HT1080 (cell line): Measurements from ENCODE around the gene DNAI4. TPM values are rescaled to one million over a fixed set of nuclear protein-coding genes. Genes with fewer than 3 reads are reported as not detected.
"Not testable (repeated sequence)": the region's sequence is repeated elsewhere in the genome, so short reads cannot be mapped to it uniquely, and the experiment has no call there.

ENCODE experiments used
- DNase-seq: peaks from one replicate; pipeline ENCODE4 v3.0.0-alpha.2; 2015; ENCODE audit warnings: low read depth
- total RNA-seq: library from RNA; depleted of rRNA; stranded (reverse); fragments of >200 nt; shearing (Covaris generic); gene quantifications from 2 replicates; pipeline ENCODE4 v1.2.3, GENCODE V29; 2014

The DNAI4 gene
- total RNA-seq, 1 experiment from 2014 or later: 0.31 TPM

- peak; percentile 94 for DNase-seq
Measured at GRCh38 chr1:66929999-66930822, 5.6 kb upstream of the DNAI4 start.

DNA sequence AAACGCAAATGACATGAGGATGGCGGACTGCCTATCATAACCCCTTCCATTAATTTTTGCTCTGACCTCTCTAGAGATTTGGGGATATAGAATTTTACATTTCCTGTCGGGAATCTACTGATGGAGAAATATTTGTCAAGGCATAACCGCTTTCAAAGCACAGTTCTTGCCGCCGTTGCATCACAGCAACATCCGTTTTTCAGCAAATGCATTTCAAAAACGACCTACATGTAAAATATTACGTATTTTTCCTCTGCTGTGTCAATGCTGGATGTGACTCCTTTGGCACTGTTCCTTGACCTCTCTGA is 5.0 kb upstream of the DNAI4 start:
- no peak for DNase-seq

DNA sequence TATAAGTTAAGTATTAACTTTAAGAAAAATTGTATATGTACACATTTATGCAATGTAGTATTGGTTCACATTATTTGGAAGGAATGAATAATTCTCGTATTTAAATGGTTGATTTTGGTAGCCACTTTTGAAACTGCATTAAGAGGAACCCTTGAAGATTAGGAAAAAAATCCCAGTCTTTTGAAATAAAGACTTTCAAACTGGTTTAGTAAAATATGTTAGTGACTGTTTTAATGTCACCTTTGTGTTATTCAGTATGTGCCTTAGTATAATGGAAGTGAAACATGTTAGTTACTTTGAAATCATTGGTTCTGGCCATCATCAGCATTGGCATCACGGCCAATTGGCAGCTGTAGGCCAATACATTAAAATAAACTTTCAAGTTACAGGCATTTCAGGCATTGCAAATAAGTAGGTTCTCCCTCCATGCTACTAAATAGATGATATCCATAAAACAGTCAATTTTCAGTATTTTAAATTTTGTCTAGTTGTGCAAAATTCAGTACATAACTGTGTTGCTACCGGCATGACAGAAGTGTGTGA is 4.6 kb upstream of the DNAI4 start:
- no peak for DNase-seq

DNA sequence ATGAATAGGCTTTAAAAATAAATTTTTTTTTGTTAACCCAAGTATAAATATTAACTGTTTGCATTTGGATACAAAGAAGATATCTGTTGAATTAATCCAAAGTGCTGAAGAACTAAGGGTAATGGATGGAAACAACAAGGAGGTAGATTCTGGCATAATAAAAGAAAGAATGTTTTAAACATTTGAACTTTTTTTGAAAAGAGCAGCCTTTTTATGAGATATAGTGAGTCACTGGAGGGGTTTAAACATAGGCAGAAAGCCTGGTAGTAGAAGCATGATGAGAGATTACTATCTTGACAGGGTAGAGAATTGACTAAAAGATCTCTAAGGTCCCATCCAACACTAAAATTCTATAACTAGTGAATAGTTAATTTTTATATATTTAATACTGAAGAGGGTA is 2.9 kb upstream of the DNAI4 start:
- DNase-seq: no peak

GRCh38 chr1:66925944-66926343 is 1.3 kb upstream of the DNAI4 start:
- no peak for DNase-seq

GRCh38 chr1:66925558-66925910 is 878 bp upstream of the DNAI4 start:
- no peak for DNase-seq

- DNase-seq: no peak
Measured at GRCh38 chr1:66920543-66920942, 4.1 kb downstream of the DNAI4 start.

DNA sequence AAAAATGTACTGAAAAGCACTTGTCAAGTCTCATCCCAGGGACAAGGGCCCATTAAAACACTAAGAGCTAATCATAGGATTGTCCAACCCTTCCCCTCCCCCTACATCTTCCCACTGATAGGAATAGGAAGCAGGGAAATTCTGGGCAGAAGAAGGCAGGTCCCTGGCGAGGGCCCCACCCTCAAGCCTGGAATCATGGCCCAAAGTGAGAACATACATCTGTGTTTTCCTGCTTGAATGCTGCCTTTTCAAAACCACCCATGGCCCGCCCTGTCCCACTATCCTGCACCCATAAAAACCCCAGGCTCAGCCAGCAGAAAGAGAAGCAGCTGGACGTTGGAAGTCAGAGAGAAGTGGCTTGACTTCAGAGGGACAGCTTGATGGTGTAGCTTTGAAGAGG is 4.8 kb downstream of the DNAI4 start:
- DNase-seq: no peak

- DNase-seq: no peak
Measured at GRCh38 chr1:66919063-66919462, 5.6 kb downstream of the DNAI4 start.

- no peak for DNase-seq
Measured at GRCh38 chr1:66917476-66917875, 7.2 kb downstream of the DNAI4 start.

DNA sequence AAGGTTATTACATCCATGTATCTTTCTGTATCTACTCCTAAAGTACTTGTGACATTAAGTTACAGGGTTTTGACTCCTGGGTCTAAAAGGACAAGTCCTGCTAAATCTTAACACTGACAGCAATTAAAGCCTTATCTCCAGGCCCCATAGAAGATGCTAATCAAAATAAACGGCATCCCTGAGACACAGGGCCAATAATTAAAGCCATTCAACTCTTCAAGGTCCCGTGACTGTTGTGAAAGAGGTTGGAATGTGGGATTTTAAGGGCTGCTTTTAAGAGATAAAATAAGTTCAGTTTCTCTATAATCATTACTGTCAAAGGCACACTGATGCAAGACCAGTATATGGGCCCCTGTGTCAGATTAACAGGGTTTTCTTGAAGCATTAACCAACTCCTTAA is 8.3 kb downstream of the DNAI4 start:
- no peak for DNase-seq

DNA sequence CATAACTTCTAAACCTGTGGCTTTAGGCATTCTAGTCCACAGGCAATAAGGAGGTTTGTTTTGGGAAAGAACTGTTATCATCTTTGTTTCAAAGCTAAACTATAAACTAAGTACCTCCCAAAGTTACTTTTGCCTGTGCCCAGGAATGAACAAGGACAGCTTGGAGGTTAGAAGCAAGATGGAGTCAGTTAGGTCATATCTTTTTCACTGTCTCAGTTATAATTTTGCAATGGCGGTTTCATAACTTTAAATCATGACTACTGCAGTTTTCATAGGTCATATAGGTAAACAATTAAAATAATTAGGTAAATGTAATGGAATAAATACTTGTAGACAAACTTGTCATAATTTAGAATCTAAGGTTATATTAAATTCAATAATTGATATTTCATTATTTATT is 9.5 kb downstream of the DNAI4 start:
- DNase-seq: not testable (repeated sequence)

- no peak for DNase-seq
Measured at GRCh38 chr1:66893712-66894111, 30.9 kb downstream of the DNAI4 start.

DNA sequence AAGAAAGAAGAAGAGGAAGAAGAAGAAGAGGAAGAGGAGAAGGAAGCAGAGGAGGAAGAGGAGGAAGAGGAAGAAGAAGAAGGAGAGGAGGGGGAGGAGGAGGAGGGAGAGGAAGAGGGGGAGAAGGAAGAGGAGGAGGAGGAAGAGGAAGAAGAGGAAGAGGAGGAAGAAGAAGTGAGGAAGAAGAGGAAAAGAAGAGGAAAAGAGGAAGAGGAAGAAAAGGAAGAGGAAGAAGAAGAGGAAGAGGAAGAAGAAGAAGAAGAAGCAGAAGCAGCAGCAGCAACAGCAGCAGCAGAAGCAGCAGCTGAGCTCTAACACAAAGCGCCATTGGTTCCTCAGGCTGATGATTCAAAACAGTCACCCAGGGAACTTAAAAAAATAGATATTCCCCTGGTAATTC is 34.0 kb downstream of the DNAI4 start:
- no peak for DNase-seq

DNA sequence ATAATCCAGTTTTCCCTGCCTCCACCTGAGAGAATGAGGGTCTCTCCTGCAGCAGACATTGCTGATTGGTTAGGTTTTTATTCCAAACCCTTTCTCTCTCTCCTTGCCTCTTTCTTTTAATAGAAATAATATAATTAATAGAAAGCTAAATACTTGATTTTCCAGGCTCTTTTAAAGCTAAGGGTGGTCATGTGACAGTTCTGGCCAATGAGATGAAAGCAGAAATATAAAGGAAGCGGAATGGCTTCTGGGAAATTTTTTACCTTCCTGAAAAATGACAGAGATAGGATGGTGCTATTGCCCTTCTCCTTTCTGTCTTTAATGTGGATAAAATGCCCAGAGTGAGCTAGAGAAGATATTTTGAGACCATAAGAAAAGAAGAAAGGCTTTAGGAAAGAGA is 35.6 kb downstream of the DNAI4 start:
- DNase-seq: no peak

- no peak for DNase-seq
Measured at GRCh38 chr1:66876664-66877063, 48.0 kb downstream of the DNAI4 start.

DNA sequence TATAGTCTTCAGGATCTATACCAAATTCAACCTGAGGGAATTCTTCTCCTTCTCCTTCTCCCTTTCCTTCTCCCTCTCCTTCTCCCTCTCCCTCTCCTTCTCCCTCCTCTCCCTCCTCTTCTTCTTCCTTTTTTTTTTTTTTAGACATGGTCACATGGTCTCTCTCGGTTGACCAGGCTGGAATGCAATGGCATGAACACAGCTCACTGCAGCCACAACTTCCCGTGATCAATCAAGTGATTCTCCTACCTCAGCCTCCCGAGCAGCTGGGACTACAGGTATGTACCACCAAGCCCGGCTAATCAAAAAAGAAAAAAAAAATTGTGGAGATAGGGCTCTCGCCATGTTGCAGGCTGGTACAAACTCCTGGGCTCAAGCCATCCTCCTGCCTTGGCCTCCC is 51.5 kb downstream of the DNAI4 start:
- DNase-seq: peak; percentile 3

GRCh38 chr1:66872024-66872423 is 52.6 kb downstream of the DNAI4 start:
- DNase-seq: not testable (repeated sequence)

- no peak for DNase-seq
Measured at GRCh38 chr1:66867501-66867900, 57.2 kb downstream of the DNAI4 start.

DNA sequence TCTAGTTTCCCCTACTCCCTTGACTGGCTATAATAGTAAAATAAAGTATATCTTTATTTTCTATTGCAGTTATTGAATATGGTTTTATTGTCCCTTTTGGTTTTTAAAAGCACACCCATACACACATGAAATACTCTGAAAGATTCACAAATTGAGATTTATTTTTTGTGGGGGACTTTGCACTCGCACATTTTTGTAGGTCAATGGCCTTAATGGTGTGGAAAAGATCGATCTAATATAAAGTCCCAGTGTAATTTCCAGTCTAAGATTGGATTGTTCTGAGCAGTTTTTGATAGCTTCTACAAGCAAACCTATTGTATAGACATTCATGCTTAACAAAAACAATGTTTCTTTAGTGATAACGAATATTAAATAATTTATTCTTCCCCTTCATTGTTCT is 64.1 kb downstream of the DNAI4 start:
- no peak for DNase-seq

DNA sequence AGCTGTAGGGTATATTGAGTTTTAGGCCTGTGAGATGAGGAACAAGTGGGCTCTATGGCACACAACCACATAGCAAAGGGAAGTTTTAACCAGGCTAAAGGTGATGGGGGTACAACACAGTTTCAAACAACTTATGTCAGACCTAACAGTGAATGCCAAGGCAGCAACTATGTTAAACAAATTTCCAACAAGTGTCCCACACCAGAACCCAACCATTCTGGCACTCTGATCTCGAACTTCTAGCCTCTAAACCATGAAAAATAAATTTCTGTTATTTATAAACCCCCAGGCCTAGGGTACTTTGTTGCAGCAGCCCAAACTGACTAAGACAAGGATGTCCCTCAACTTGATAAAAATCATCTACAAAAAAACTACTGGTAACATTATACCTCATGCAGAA is 71.3 kb downstream of the DNAI4 start:
- DNase-seq: no peak

GRCh38 chr1:66852870-66853269 is 71.8 kb downstream of the DNAI4 start:
- peak; percentile 4 for DNase-seq

- no peak for DNase-seq
Measured at GRCh38 chr1:66850989-66851388, 73.7 kb downstream of the DNAI4 start.

DNA sequence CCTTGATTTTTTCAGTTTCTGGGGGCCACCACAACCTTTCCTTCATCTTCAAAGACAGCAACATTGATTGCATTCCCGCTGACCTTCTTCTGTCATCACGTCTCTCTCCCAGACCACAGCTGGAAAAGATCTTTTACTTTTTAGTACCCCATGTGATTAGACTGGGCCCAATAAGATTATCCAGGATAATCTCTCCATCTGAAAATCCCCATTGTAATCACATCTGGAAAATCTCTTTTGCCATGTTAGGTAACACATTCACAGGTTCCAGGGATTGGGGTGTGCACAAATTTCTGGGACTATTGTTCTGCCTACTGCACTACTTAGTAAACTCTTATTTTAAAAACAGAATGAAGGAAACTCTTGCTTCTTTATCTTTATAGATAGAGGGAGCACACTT is 76.5 kb downstream of the DNAI4 start:
- no peak for DNase-seq
